T-cell (primary cell): ENCODE measurements around the gene ATP6V0E1. TPM values are rescaled to one million over a fixed set of nuclear protein-coding genes. Genes with fewer than 3 reads are reported as not detected.
A peak's percentile ranks its signal among the peaks of the same experiment; 100 is the strongest.

Source experiments
- ATAC-seq, 4 experiments: fragments of 200-7000 bp in 3 of 4; fragments of 150-1000 bp in 1 of 4; cut with Tn5 transposase; replicated peaks in 1 of 4; 1 replicate in 3 of 4; 2 replicates in 1 of 4; pipeline ENCODE4 v1.10.0; 2021; ENCODE audit warnings: moderate library complexity in 3 of 4, mild to moderate bottlenecking in 2 of 4, moderate number of reproducible peaks in 1 of 4
- CTCF ChIA-PET, 2 donors: fragments of 300-600 bp; sonication (Branson Sonifier 250); formaldehyde crosslinking; loops; one replicate each; lab custom pipeline; 2022; ENCODE audit warnings: antibody characterized with exemption in 2 of 2; lab: Charles Lee
- POLR2A ChIA-PET, 2 donors: fragments of 300-600 bp; sonication (Branson Sonifier 250); formaldehyde crosslinking; loops; one replicate each; lab custom pipeline; 2022; ENCODE audit warnings: antibody characterized with exemption in 2 of 2; lab: Charles Lee
- DNase-seq, 35 experiments: peaks; one replicate each; pipeline versions ENCODE4 v3.0.0 to v3.0.0-alpha.2; 2013 to 2023
- H3K27ac ChIP-seq: one replicate; pipeline ENCODE4 v1.5.1; 2013; ENCODE audit warnings: low read length
- H3K27me3 ChIP-seq, 2 experiments: replicated peaks in 1 of 2; 1 replicate in 1 of 2; 2 replicates in 1 of 2; pipeline versions ENCODE4 v1.6.1 to v1.7.0; 2013; ENCODE audit warnings: low read length in 1 of 2, mixed read lengths in 1 of 2; ENCODE audit not compliant: control insufficient read depth in 2 of 2, insufficient read depth in 2 of 2; ENCODE audit errors: extremely low read depth in 1 of 2
- H3K36me3 ChIP-seq, 2 donors: 1 replicate in 1 of 2; 2 replicates in 1 of 2; pipeline versions ENCODE4 v1.6.1 to v1.7.0; 2013; ENCODE audit warnings: low read length in 1 of 2; ENCODE audit not compliant: control insufficient read depth in 2 of 2, insufficient read depth in 1 of 2; ENCODE audit errors: extremely low read depth in 1 of 2
- H3K4me1 ChIP-seq, 2 experiments: 1 replicate in 1 of 2; 2 replicates in 1 of 2; pipeline versions ENCODE4 v1.6.1 to v1.7.0; 2013; ENCODE audit warnings: low read length in 2 of 2, mixed read lengths in 1 of 2; ENCODE audit not compliant: insufficient read depth in 2 of 2, control insufficient read depth in 1 of 2; ENCODE audit errors: extremely low read depth in 1 of 2
- H3K4me3 ChIP-seq, 2 donors: 1 replicate in 1 of 2; 2 replicates in 1 of 2; pipeline versions ENCODE4 v1.5.1 to v1.7.0; 2013; ENCODE audit warnings: mild to moderate bottlenecking in 2 of 2, low read length in 1 of 2, moderate library complexity in 1 of 2; ENCODE audit not compliant: control insufficient read depth in 1 of 2; ENCODE audit errors: extremely low read depth in 1 of 2
- H3K9me3 ChIP-seq: 2 replicates; pipeline ENCODE4 v1.7.0; 2013
- H3K27ac Mint-ChIP-seq, 2 donors: one replicate each; pipeline ENCODE4 v1.8.0; 2020 to 2021; ENCODE audit warnings: mild to moderate bottlenecking in 2 of 2, mixed read lengths in 2 of 2
- H3K27me3 Mint-ChIP-seq, 2 donors: one replicate each; pipeline ENCODE4 v1.8.0; 2021 to 2022; ENCODE audit warnings: mixed read lengths in 2 of 2
- H3K36me3 Mint-ChIP-seq: one replicate; pipeline ENCODE4 v1.8.0; 2021; ENCODE audit warnings: mixed read lengths
- H3K4me1 Mint-ChIP-seq, 3 donors: one replicate each; pipeline ENCODE4 v1.8.0; 2020 to 2022; ENCODE audit warnings: mixed read lengths in 3 of 3, mild to moderate bottlenecking in 1 of 3
- H3K4me3 Mint-ChIP-seq, 3 donors: one replicate each; pipeline ENCODE4 v1.8.0; 2020 to 2022; ENCODE audit warnings: mild to moderate bottlenecking in 3 of 3, mixed read lengths in 3 of 3, moderate library complexity in 3 of 3
- H3K9me3 Mint-ChIP-seq, 3 donors: one replicate each; pipeline ENCODE4 v1.8.0; 2020 to 2022; ENCODE audit warnings: mixed read lengths in 3 of 3
- WGBS: methylation state at CpG from one replicate; pipeline ENCODE4 v1.1.5; 2013; ENCODE audit warnings: missing lambda C conversion rate; ENCODE audit not compliant: insufficient coverage; 5-methylcytosine and 5-hydroxymethylcytosine counted together
- total RNA-seq, 35 experiments: library from RNA in 6 of 35; stranded (reverse) in 6 of 35; fragments of 120-200 nt in 1 of 35; gene quantifications; one replicate each; pipeline versions ENCODE4 v1.2.1 to v1.2.4 and lab custom pipeline; 2013 to 2026

ATP6V0E1 gene
- total RNA-seq, 5 donors from 2014 or later (not counting 1 experiment from before 2014, with no cell fraction given), result 81.6 to 156 (median 132) TPM

GRCh38 chr5:173056783-173057061 is 73.2 kb downstream of the ATP6V0E1 start:
- peak in 10 of 35 experiments; percentile 81 to 90 (median 86) for DNase-seq
- CTCF ChIA-PET, result interaction anchor here in 1 of 2 donors (0.6 to 1.9 kb wide), 7 partner anchors 10 to 559 kb away, joined by 3 to 25 read pairs (median 6); partner anchors contain the start of gene ATP6V0E1
- H3K4me3 Mint-ChIP-seq, result peak overlapping the region; percentile 79 to 92 (median 90)

GRCh38 chr5:173057062-173057924 is 73.7 kb downstream of the ATP6V0E1 start:
- Mint-ChIP-seq H3K4me3 (peak overlapping the region; percentile 79 to 92 (median 90)), H3K4me1 (peaks cover 46 to 64% (median 53%) of the 10 kb centered on the region in 3 donors), H3K27ac (peak overlapping the region; percentile 86 to 90), H3K9me3 (no peaks in the 10 kb centered on the region), H3K27me3 (no peaks in the 10 kb centered on the region), H3K36me3 (peaks cover 6% of the 10 kb centered on the region)
- Histone ChIP-seq H3K27ac (peak overlapping the region; percentile 75), H3K36me3 (peaks cover 0 to 7% of the 10 kb centered on the region in 2 donors), H3K9me3 (no peaks in the 10 kb centered on the region), H3K27me3 (no peaks in the 10 kb centered on the region), H3K4me3 (peak overlapping the region; percentile 73 to 92), H3K4me1 (peaks cover 23 to 29% of the 10 kb centered on the region in 2 experiments)
- ATAC-seq (peak; percentile 77 to 82 (median 80)), DNase-seq (peak; percentile 94 to 100 (median 98))
- ChIA-PET POLR2A (interaction anchor here (0.6 to 1.8 kb wide), 12 partner anchors 9 to 1404 kb away, joined by 3 to 21 read pairs (median 4); partner anchors contain the start of genes ATP6V0E1 (in 2 of the 2) and BNIP1 (in 1 of the 2)), CTCF (interaction anchor here (0.6 to 1.9 kb wide), 10 partner anchors 10 to 559 kb away, joined by 3 to 25 read pairs (median 4); partner anchors contain the start of gene ATP6V0E1 (in 1 of the 2))
- WGBS, result 1% methylated on average over 27 of the region's 38 CpGs

More at GRCh38 chr5:173056783-173057061, 73.2 kb downstream of the ATP6V0E1 start:
- Mint-ChIP-seq H3K9me3 (no peaks in the 10 kb centered on the region), H3K27me3 (peaks cover under 1 to 5% of the 10 kb centered on the region in 2 donors), H3K4me1 (peaks cover 45 to 59% (median 47%) of the 10 kb centered on the region in 3 donors), H3K36me3 (peaks cover 3% of the 10 kb centered on the region), H3K27ac (peak overlapping the region; percentile 86 to 90)
- H3K27ac ChIP-seq, result peak overlapping the region; percentile 75
- no peaks in the 10 kb centered on the region for H3K9me3 ChIP-seq
- peak; percentile 59 to 64 (median 60) for ATAC-seq
- WGBS, result under 1% methylated on average over 24 of the region's 27 CpGs
- peaks cover 0 to 7% of the 10 kb centered on the region in 2 donors for H3K36me3 ChIP-seq
- H3K4me1 ChIP-seq, result peaks cover 23 to 29% of the 10 kb centered on the region in 2 experiments
- H3K27me3 ChIP-seq, result no peaks in the 10 kb centered on the region
- POLR2A ChIA-PET, result interaction anchor here (0.6 to 1.8 kb wide), 9 partner anchors 22 to 277 kb away, joined by 3 to 21 read pairs (median 4); partner anchors contain the start of genes ATP6V0E1 (in 2 of the 2) and BNIP1 (in 1 of the 2)
- H3K4me3 ChIP-seq, result peak overlapping the region; percentile 73 to 92

- H3K36me3 ChIP-seq, result peaks cover 0 to 10% of the 10 kb centered on the region in 2 donors
- DNase-seq (no peak), ATAC-seq (no peak)
- peaks cover 18 to 45% of the 10 kb centered on the region in 2 experiments for H3K4me1 ChIP-seq
- peak overlapping the region; percentile 9 for H3K27ac ChIP-seq
- peak overlapping the region; percentile 0 to 52 for H3K27ac Mint-ChIP-seq
- no peak overlapping the region for H3K4me3 ChIP-seq
- ChIA-PET CTCF (no interaction called here), POLR2A (interaction anchor here in 1 of 2 donors (0.6 to 1.0 kb wide), 2 partner anchors 64 to 290 kb away, joined by 3 to 7 read pairs; no protein-coding TSS in a partner anchor)
- H3K4me3 Mint-ChIP-seq, result no peak overlapping the region
- H3K9me3 ChIP-seq, result no peaks in the 10 kb centered on the region
- no peaks in the 10 kb centered on the region for H3K27me3 ChIP-seq
- H3K27me3 Mint-ChIP-seq, result no peaks in the 10 kb centered on the region
- H3K9me3 Mint-ChIP-seq, result no peaks in the 10 kb centered on the region
- WGBS, result no CpG with 5 or more reads among the region's 4 CpGs
- H3K36me3 Mint-ChIP-seq, result peaks cover 10% of the 10 kb centered on the region
- peaks cover 63 to 80% (median 74%) of the 10 kb centered on the region in 3 donors for H3K4me1 Mint-ChIP-seq
Observed at GRCh38 chr5:173062141-173062540, 78.6 kb downstream of the ATP6V0E1 start.

- Mint-ChIP-seq H3K4me1 (peaks cover 83 to 84% (median 83%) of the 10 kb centered on the region in 3 donors), H3K27ac (peak overlapping the region; percentile 57 to 74), H3K27me3 (no peaks in the 10 kb centered on the region), H3K4me3 (peak overlapping the region; percentile 35 to 74 (median 55)), H3K9me3 (no peaks in the 10 kb centered on the region), H3K36me3 (peaks cover 20% of the 10 kb centered on the region)
- ATAC-seq (peak; percentile 53 to 65 (median 55)), DNase-seq (peak in 1 of 35 experiments; percentile 18)
- ChIA-PET CTCF (interaction anchor here in 1 of 2 donors (0.6 to 0.8 kb wide), 3 partner anchors 26 to 825 kb away, joined by 3 to 4 read pairs (median 4); no protein-coding TSS in a partner anchor), POLR2A (interaction anchor here (0.6 to 0.7 kb wide), 4 partner anchors 11 to 300 kb away, joined by 3 to 8 read pairs (median 4); no protein-coding TSS in a partner anchor)
- Histone ChIP-seq H3K36me3 (peaks cover 0 to 6% of the 10 kb centered on the region in 2 donors), H3K4me1 (peaks cover 5 to 28% of the 10 kb centered on the region in 2 experiments), H3K27me3 (no peaks in the 10 kb centered on the region), H3K4me3 (no peak overlapping the region), H3K9me3 (no peaks in the 10 kb centered on the region), H3K27ac (peak overlapping the region; percentile 28)
Observed at GRCh38 chr5:173065155-173065554, 81.6 kb downstream of the ATP6V0E1 start.

GRCh38 chr5:173069671-173070070 is 86.1 kb downstream of the ATP6V0E1 start:
- Mint-ChIP-seq H3K4me3 (peak overlapping the region in 2 of 3 donors; percentile 13 to 48), H3K4me1 (peaks cover 71 to 78% (median 75%) of the 10 kb centered on the region in 3 donors), H3K36me3 (peaks cover 20% of the 10 kb centered on the region), H3K27ac (peak overlapping the region in 1 of 2 donors; percentile 39), H3K27me3 (no peaks in the 10 kb centered on the region), H3K9me3 (no peaks in the 10 kb centered on the region)
- WGBS, result 75% methylated on average over 6 of the region's 7 CpGs
- ATAC-seq (peak in 1 of 4 experiments; percentile 28), DNase-seq (no peak)
- Histone ChIP-seq H3K36me3 (peaks cover 0 to 3% of the 10 kb centered on the region in 2 donors), H3K4me3 (no peak overlapping the region), H3K4me1 (peaks cover 5 to 16% of the 10 kb centered on the region in 2 experiments), H3K27me3 (no peaks in the 10 kb centered on the region), H3K27ac (no peak overlapping the region), H3K9me3 (no peaks in the 10 kb centered on the region)
- POLR2A ChIA-PET, result interaction anchor here (0.6 to 0.7 kb wide), 3 partner anchors 9 to 68 kb away, joined by 3 to 7 read pairs (median 5); no protein-coding TSS in a partner anchor
- CTCF ChIA-PET, result no interaction called here
